Activated B cell treated with CpG ODN at 0.5 μM for 24 hours (primary cell): ENCODE results near the gene IL17RC. TPM values are rescaled to one million over a fixed set of nuclear protein-coding genes. Genes with fewer than 3 reads are reported as not detected.
"Not testable (repeated sequence)": the region's sequence is repeated elsewhere in the genome, so short reads cannot be mapped to it uniquely, and the experiment has no call there.

Experiments used
- ATAC-seq: fragments of 200-7000 bp; cut with Tn5 transposase; one replicate; pipeline ENCODE4 v1.10.0; 2021; ENCODE audit warnings: low read depth, mild to moderate bottlenecking, moderate library complexity
- CTCF ChIA-PET: fragments of 350-600 bp; sonication (Branson Sonifier 250); formaldehyde crosslinking; loops from one replicate; lab custom pipeline; 2021; ENCODE audit warnings: antibody characterized with exemption; lab: Charles Lee
- POLR2A ChIA-PET: fragments of 350-600 bp; sonication (Branson Sonifier 250); formaldehyde crosslinking; loops from one replicate; lab custom pipeline; 2021; ENCODE audit warnings: antibody characterized with exemption; lab: Charles Lee
- DNase-seq: peaks from one replicate; pipeline ENCODE4 v3.0.0; 2022
- H3K27ac Mint-ChIP-seq: one replicate; pipeline ENCODE4 v1.8.0; 2020; ENCODE audit warnings: mixed read lengths
- H3K27me3 Mint-ChIP-seq: one replicate; pipeline ENCODE4 v1.8.0; 2021; ENCODE audit warnings: mixed read lengths
- H3K36me3 Mint-ChIP-seq: one replicate; pipeline ENCODE4 v1.8.0; 2021; ENCODE audit warnings: low read depth, mixed read lengths
- H3K4me1 Mint-ChIP-seq: one replicate; pipeline ENCODE4 v1.8.0; 2021; ENCODE audit warnings: mixed read lengths
- H3K4me3 Mint-ChIP-seq: one replicate; pipeline ENCODE4 v1.8.0; 2020; ENCODE audit warnings: mild to moderate bottlenecking, mixed read lengths
- H3K9me3 Mint-ChIP-seq: one replicate; pipeline ENCODE4 v1.8.0; 2020; ENCODE audit warnings: mixed read lengths
- CTCF ChIP-seq: fragments of 200-600 bp; IDR thresholded peaks from one replicate; pipeline ENCODE4 v1.8.0; 2022; ENCODE audit warnings: antibody characterized with exemption, mild to moderate bottlenecking
- intact Hi-C: fragments of 100-400 bp; cut with micrococcal nuclease; formaldehyde crosslinking; loops from one replicate; pipeline ENCODE4 v1.15.1; 2024
- total RNA-seq: library from RNA; stranded (reverse); gene quantifications from 2 replicates; pipeline ENCODE4 v1.2.3, GENCODE V29; 2022

Gene IL17RC
- total RNA-seq, 1 donor from 2014 or later, result 0.11 TPM

- POLR2A ChIA-PET, result no interaction called here
- intact Hi-C loops, result no loop called here
- no peaks in the 10 kb centered on the region for H3K36me3 Mint-ChIP-seq
- CTCF ChIA-PET, result no interaction called here
- H3K4me1 Mint-ChIP-seq, result no peaks in the 10 kb centered on the region
- ATAC-seq (no peak), DNase-seq (no peak)
- TF ChIP-seq CTCF, result no peak
- H3K4me3 Mint-ChIP-seq, result no peak overlapping the region
- H3K27ac Mint-ChIP-seq, result no peak overlapping the region
- no peaks in the 10 kb centered on the region for H3K9me3 Mint-ChIP-seq
- H3K27me3 Mint-ChIP-seq, result peaks cover 7% of the 10 kb centered on the region
Observed at GRCh38 chr3:9875448-9875847, 41.5 kb upstream of the IL17RC start.

- H3K36me3 Mint-ChIP-seq, H3K4me1 Mint-ChIP-seq, intact Hi-C loops, H3K4me3 Mint-ChIP-seq, H3K9me3 Mint-ChIP-seq, DNase-seq, H3K27me3 Mint-ChIP-seq, ATAC-seq, H3K27ac Mint-ChIP-seq, CTCF ChIA-PET: not testable (repeated sequence)
- POLR2A ChIA-PET, result interaction anchor here (0.7 kb wide), 1 partner anchor 15 kb away, joined by 9 read pairs; no protein-coding TSS in a partner anchor
Observed at GRCh38 chr3:9876255-9876654, 40.6 kb upstream of the IL17RC start.

GRCh38 chr3:9876991-9877390 lies 39.9 kb upstream of the IL17RC start:
- DNase-seq (no peak), ATAC-seq (no peak)
- ChIA-PET POLR2A (no interaction called here), CTCF (no interaction called here)
- H3K27me3 Mint-ChIP-seq, result peaks cover 7% of the 10 kb centered on the region
- H3K9me3 Mint-ChIP-seq, result no peaks in the 10 kb centered on the region
- no peaks in the 10 kb centered on the region for H3K4me1 Mint-ChIP-seq
- H3K4me3 Mint-ChIP-seq, result no peak overlapping the region
- TF ChIP-seq CTCF, result no peak
- intact Hi-C loops, result no loop called here
- H3K27ac Mint-ChIP-seq, result no peak overlapping the region
- no peaks in the 10 kb centered on the region for H3K36me3 Mint-ChIP-seq

- Mint-ChIP-seq H3K4me1 (no peaks in the 10 kb centered on the region), H3K4me3 (no peak overlapping the region), H3K9me3 (no peaks in the 10 kb centered on the region), H3K27me3 (peaks cover 7% of the 10 kb centered on the region), H3K27ac (no peak overlapping the region), H3K36me3 (no peaks in the 10 kb centered on the region)
- ATAC-seq (no peak), DNase-seq (no peak)
- TF ChIP-seq CTCF, result no peak
- POLR2A ChIA-PET, result no interaction called here
- CTCF ChIA-PET, result no interaction called here
- intact Hi-C loops, result no loop called here
Observed at GRCh38 chr3:9878700-9879099, 38.2 kb upstream of the IL17RC start.

GRCh38 chr3:9879830-9880549 lies 36.9 kb upstream of the IL17RC start, which contains the start of gene CIDEC:
TSS of gene CIDEC (minus strand) at chr3:9880253. CDS start at chr3:9878486, 1,767 bp downstream.
- intact Hi-C loops, result no loop called here
- Mint-ChIP-seq H3K36me3 (no peaks in the 10 kb centered on the region), H3K27ac (no peak within 1 kb of the TSS), H3K4me3 (no peak within 1 kb of the TSS), H3K9me3 (no peaks in the 10 kb centered on the region), H3K27me3 (peaks cover 7% of the 10 kb centered on the region), H3K4me1 (no peaks in the 10 kb centered on the region)
- no peak for TF ChIP-seq CTCF
- ChIA-PET CTCF (interaction anchor here (0.6 kb wide), 1 partner anchor 14 kb away, joined by 3 read pairs; no protein-coding TSS in a partner anchor), POLR2A (interaction anchor here (0.6 kb wide), 2 partner anchors 42 to 107 kb away, joined by 3 to 4 read pairs; no protein-coding TSS in a partner anchor)
- DNase-seq, result no peak
- no peak for ATAC-seq
